ENCODE measurements around the gene RPS27L. TPM values are rescaled to one million over a fixed set of nuclear protein-coding genes. Genes with fewer than 3 reads are reported as not detected.
A peak's percentile ranks its signal among the peaks of the same experiment; 100 is the strongest.

The RPS27L gene
- total RNA-seq (2021) (59.7 and 77.0 TPM in 2 replicates), Bru-seq, nascent RNA (percentile 73 among the genes with signal in this experiment), BruChase-seq, experiment 1, labeled RNA remaining after a 2-hour chase (percentile 69 among the genes with signal in this experiment), BruChase-seq, experiment 2, labeled RNA remaining after a 6-hour chase (percentile 70 among the genes with signal in this experiment)
- long read RNA-seq, full-length matches to known transcripts, result 181 of 191 reads
- long read RNA-seq, partial matches to known transcripts, result 6 of 191 reads
- long read RNA-seq, other reads (novel, unspliced or antisense), result 4 of 191 reads

- CTCF ChIA-PET, result no interaction called here
These were observed at the start of gene RPS27L for GRCh38 chr15:63157118-63157843. Gene RPS27L, minus strand, starts transcription at chr15:63157477. Its CDS starts 72 bp downstream, at chr15:63157405.

GRCh38 chr15:63206079-63206478 lies 48.8 kb upstream of the RPS27L start:
- H3K36me3 ChIP-seq (ENCODE audit: low read depth), result no peaks in the 10 kb centered on the region
- peaks cover 26% of the 10 kb centered on the region for H3K79me2 ChIP-seq (ENCODE audit: low read depth)
- no peak overlapping the region for H3K4me3 ChIP-seq
- H3K27ac ChIP-seq, result no peak overlapping the region
- intact Hi-C loops (cut with micrococcal nuclease; ENCODE audit: unreplicated experiment), result no loop called here
- no peak overlapping the region for H2AFZ ChIP-seq
- no peaks in the 10 kb centered on the region for H4K20me1 ChIP-seq (ENCODE audit: insufficient read depth)
- CTCF ChIA-PET, result no interaction called here
- POLR2A ChIA-PET (ENCODE audit: unreplicated experiment), result no interaction called here
- no peak overlapping the region for H3K4me2 ChIP-seq
- BruUV-seq (replicated peaks), result no TSS peak
- no peak for TF ChIP-seq CTCF (conservative IDR thresholded peaks at IDR 0.05)
- TF ChIP-seq EZH2 (IDR thresholded peaks at IDR 0.05; ENCODE audit: low read depth), result no peak
- no peaks in the 10 kb centered on the region for H3K9me3 ChIP-seq (ENCODE audit: insufficient read depth, low read depth)
- H3K27me3 ChIP-seq (ENCODE audit: insufficient read depth, low read depth), result no peaks in the 10 kb centered on the region
- no peak for DNase-seq
- no peaks in the 10 kb centered on the region for H3K9me2 ChIP-seq (ENCODE audit: insufficient read depth)
- peaks cover 9% of the 10 kb centered on the region for H3F3A ChIP-seq (ENCODE audit: insufficient read depth, low read depth)
- H3K4me1 ChIP-seq (replicated peaks; ENCODE audit: insufficient read depth), result peaks cover 25% of the 10 kb centered on the region

More at GRCh38 chr15:63157118-63157843, at the start of gene RPS27L:
- Histone ChIP-seq H3K9me2 (ENCODE audit: insufficient read depth) (no peaks in the 10 kb centered on the region), H4K20me1 (ENCODE audit: insufficient read depth) (no peaks in the 10 kb centered on the region), H3F3A (ENCODE audit: insufficient read depth, low read depth) (no peaks in the 10 kb centered on the region), H3K36me3 (ENCODE audit: low read depth) (no peaks in the 10 kb centered on the region), H3K9me3 (ENCODE audit: insufficient read depth, low read depth) (no peaks in the 10 kb centered on the region), H3K27ac (peak within 1 kb of the TSS; percentile 61), H3K79me2 (ENCODE audit: low read depth) (peaks cover 10% of the 10 kb centered on the region), H3K4me2 (peak within 1 kb of the TSS; percentile 91), H3K4me3 (peak within 1 kb of the TSS; percentile 71), H3K4me1 (replicated peaks; ENCODE audit: insufficient read depth) (peaks cover 13% of the 10 kb centered on the region), H2AFZ (peak within 1 kb of the TSS; percentile 78), H3K27me3 (ENCODE audit: insufficient read depth, low read depth) (no peaks in the 10 kb centered on the region)
- intact Hi-C loops (cut with micrococcal nuclease; ENCODE audit: unreplicated experiment), result loop anchor here (1.0 to 10.0 kb wide), 6 partner anchors 34 to 248 kb away; partner anchors contain the start of genes APH1B and LACTB
- DNase-seq, result peak; percentile 75 to 84
- no TSS peak for BruUV-seq (replicated peaks)
- POLR2A ChIA-PET (ENCODE audit: unreplicated experiment), result interaction anchor here (0.5 to 1.0 kb wide), 6 partner anchors 9 to 417 kb away, joined by 3 to 5 read pairs (median 4); no protein-coding TSS in a partner anchor
- no peak for TF ChIP-seq CTCF (conservative IDR thresholded peaks at IDR 0.05)
- no peak for TF ChIP-seq EZH2 (IDR thresholded peaks at IDR 0.05; ENCODE audit: low read depth)

GRCh38 chr15:63203451-63204090 lies 46.3 kb upstream of the RPS27L start:
- no peaks in the 10 kb centered on the region for H4K20me1 ChIP-seq (ENCODE audit: insufficient read depth)
- ChIA-PET POLR2A (ENCODE audit: unreplicated experiment) (interaction anchor here (0.7 kb wide), 1 partner anchor 106 kb away, joined by 3 read pairs; no protein-coding TSS in a partner anchor), CTCF (no interaction called here)
- H3K4me2 ChIP-seq, result no peak overlapping the region; the same call in 1 of the 2 replicates
- no peaks in the 10 kb centered on the region for H3K36me3 ChIP-seq (ENCODE audit: low read depth)
- H3K4me3 ChIP-seq, result no peak overlapping the region
- no peak overlapping the region for H2AFZ ChIP-seq
- no peaks in the 10 kb centered on the region for H3K27me3 ChIP-seq (ENCODE audit: insufficient read depth, low read depth)
- peaks cover 11% of the 10 kb centered on the region; the same call in 1 of the 2 replicates for H3F3A ChIP-seq (ENCODE audit: insufficient read depth, low read depth)
- H3K9me2 ChIP-seq (ENCODE audit: insufficient read depth), result no peaks in the 10 kb centered on the region
- intact Hi-C loops (cut with micrococcal nuclease; ENCODE audit: unreplicated experiment), result no loop called here
- H3K4me1 ChIP-seq (replicated peaks; ENCODE audit: insufficient read depth), result peaks cover 35% of the 10 kb centered on the region
- no TSS peak for BruUV-seq (replicated peaks)
- H3K27ac ChIP-seq, result no peak overlapping the region
- TF ChIP-seq EZH2 (IDR thresholded peaks at IDR 0.05; ENCODE audit: low read depth), result no peak
- TF ChIP-seq CTCF (conservative IDR thresholded peaks at IDR 0.05), result no peak
- H3K9me3 ChIP-seq (ENCODE audit: insufficient read depth, low read depth), result no peaks in the 10 kb centered on the region
- H3K79me2 ChIP-seq (ENCODE audit: low read depth), result peaks cover 30% of the 10 kb centered on the region
- no peak for DNase-seq
